D721Med (cell line): ENCODE results near the gene MBP.

Experiments
- DNase-seq: peaks from one replicate; pipeline ENCODE4 v3.0.0; 2011; ENCODE audit warnings: low spot score; ENCODE audit not compliant: insufficient read length
- FAIRE-seq: peaks from 2 replicates; lab custom pipeline; 2011; peaks lifted over from hg19 to GRCh38; lab: Jason Lieb, UNC
- TF ChIP-seq, protein P1 (sequence below): IDR thresholded peaks from 2 replicates; pipeline ENCODE4 v1.5.1; 2012; ENCODE audit warnings: mild to moderate bottlenecking, control low read depth; ENCODE audit not compliant: insufficient read depth; ENCODE audit errors: missing control alignments

Gene MBP

DNA sequence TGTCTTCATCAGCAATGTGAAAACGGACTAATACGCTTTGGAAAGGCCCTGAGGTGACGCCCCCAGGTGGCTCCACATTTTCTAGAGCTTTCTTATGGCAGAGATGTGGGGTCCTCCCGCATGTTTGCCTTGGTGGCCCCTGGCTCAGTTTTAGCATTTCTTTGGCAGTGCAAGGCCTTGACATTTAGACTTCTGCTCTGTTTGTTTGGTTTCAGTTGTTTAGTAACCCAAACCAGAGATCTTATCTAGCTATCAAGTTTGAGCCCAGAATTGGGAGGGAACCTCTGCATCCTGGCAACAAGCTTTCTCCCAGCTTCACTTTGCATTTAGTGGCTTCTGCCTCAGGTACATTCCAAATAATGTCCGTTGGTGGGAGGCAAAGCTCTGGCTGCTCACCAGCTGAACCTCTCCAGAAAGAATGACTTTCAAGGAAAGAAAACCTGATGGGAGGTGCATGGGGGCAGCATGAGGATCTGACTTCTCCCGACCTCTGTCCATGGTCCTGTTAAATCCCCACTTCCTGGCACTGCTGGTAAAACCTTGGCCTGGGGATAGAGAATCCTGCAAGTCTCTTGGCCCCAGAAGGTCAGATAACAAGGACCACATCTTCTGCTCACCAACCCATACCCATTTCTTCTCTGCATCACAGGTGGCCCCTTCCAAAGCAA lies 12.0 kb upstream of the MBP start:
- no peak for FAIRE-seq
- TF ChIP-seq, protein P1, sequence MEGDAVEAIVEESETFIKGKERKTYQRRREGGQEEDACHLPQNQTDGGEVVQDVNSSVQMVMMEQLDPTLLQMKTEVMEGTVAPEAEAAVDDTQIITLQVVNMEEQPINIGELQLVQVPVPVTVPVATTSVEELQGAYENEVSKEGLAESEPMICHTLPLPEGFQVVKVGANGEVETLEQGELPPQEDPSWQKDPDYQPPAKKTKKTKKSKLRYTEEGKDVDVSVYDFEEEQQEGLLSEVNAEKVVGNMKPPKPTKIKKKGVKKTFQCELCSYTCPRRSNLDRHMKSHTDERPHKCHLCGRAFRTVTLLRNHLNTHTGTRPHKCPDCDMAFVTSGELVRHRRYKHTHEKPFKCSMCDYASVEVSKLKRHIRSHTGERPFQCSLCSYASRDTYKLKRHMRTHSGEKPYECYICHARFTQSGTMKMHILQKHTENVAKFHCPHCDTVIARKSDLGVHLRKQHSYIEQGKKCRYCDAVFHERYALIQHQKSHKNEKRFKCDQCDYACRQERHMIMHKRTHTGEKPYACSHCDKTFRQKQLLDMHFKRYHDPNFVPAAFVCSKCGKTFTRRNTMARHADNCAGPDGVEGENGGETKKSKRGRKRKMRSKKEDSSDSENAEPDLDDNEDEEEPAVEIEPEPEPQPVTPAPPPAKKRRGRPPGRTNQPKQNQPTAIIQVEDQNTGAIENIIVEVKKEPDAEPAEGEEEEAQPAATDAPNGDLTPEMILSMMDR: no peak
- DNase-seq: no peak

DNA sequence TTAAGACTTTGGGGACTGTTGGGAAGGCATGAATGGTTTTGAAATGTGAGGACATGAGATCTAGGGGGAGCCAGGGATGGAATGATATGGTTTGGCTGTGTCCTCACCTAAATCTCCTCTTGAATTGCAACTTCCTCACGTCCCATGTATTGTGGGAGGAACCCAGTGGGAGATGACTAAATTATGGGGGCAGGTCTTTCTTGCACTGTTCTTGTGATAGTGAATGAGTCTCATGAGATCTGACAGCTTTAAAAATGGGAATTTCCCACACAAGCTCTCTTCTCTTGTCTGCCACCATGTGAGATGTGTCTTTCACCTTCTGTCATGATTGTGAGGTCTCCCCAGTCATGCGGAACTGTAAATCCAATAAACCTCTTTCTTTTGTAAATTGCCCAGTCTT lies 11.5 kb upstream of the MBP start:
- DNase-seq (no peak), FAIRE-seq (no peak)
- TF ChIP-seq, protein P1: no peak

DNA sequence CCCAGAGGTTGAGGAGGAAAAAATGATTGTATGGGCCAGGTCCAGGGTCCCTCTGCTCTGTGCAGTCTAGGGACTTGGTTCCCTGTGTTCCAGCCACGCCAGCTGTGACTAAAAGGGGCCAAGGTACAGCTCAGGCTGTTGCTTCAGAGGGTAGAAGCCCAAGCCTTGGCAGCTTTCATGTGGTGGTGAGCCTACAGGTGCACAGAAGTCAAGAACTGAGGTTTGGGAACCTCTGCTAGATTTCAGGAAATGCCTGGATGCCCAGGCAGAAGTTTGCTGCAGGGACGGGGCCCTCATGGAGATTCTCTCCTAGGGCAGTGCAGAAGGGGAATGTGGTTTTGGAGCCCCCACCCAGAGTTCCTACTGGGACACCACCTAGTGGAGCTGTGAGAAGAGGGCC lies 10.6 kb upstream of the MBP start:
- DNase-seq (no peak), FAIRE-seq (no peak)
- TF ChIP-seq, protein P1: no peak

DNA sequence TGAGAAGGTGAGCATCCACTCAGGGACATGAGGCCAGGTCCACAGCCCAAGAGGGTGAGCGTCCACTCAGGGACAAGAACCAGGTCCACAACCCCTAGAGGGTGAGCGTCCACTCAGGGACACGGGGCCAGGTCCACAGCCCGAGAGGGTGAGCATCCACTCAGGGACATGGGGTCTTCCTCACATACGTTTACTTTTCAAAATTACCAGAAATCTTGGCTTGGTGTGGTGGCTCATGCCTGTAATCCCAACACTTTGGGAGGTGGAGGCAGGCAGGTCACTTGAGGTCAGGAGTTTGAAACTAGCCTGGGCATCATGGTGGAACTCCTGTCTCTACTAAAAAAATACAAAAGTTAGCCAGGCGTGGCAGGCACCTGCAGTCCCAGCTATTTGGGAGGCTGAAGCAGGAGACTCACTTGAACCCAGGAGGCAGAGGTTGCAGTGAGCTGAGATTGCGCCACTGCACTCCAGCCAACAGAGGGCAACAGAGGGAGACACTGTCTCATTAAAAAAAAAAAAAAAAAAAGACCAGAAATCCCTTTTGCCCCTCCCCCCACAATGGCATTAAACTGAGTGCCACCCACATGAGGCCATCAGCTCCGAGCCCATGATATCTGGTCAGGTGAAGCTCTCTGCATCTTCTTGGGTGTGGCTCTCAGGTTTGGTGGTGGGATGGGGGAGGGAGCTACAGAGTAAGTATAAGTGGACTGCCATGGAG lies 9.0 kb upstream of the MBP start:
- DNase-seq: no peak
- TF ChIP-seq, protein P1: no peak
- FAIRE-seq: no peak

DNA sequence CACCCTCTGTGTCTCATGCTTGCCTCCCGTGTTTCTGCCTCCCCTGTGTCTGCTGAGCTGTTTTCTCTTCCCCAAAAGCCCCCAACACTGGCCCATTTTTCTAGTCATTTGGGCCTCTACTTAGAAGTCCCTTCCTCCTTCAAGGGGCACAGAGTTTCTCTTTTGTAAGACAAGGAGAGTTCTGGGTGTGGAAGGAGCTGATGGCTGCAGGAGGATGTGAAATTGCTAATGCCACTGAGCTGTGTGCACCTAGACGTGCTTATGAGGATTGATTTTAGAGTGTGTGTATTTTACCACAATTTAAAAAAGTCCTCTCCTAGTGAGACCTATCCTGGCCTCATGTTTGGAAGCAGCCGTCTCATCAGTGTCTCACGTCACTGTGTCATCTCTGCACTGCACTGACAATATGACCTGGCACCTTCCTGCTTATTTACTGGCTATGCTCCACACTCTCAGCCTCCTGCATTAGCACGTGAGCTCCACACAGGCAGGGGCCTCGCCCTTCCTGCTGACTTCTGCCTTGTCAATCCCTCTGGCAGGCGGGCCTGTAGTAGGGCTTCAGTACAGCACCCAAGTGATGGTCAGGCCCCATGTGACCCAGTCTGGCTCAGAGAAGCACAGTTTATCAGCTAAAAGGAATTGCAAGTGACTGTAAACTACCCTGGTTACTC lies 8.0 kb upstream of the MBP start:
- TF ChIP-seq, protein P1: no peak
- FAIRE-seq (no peak), DNase-seq (no peak)

DNA sequence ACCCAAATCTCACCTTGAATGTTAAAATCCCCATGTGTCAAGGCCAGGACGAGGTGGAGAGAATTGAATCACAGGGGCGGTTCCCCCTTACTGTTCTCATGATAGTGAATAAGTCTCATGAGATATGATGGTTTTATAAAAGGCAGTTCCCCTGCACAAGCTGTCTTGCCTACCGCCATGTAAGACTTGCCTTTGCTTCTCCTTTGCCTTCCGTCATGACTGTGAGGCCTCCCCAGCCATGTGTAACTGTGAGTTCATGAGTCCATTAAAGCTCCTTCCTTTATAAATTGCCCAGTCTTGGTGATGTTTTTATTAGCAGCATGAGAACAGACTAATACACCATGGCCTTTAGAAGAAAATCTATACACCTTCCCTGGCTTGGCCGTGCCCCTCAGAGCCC lies 7.4 kb upstream of the MBP start:
- DNase-seq (no peak), FAIRE-seq (no peak)
- TF ChIP-seq, protein P1: no peak
